OCI-LY1 (cell line): ENCODE measurements around the gene SNX20.

ENCODE experiments used
- H2AFZ ChIP-seq: fragments of 200-600 bp; sonication (generic), shearing (Covaris generic); 2 replicates; pipeline ENCODE4 v1.6.0; 2014; ENCODE audit warnings: antibody characterized with exemption, mild to moderate bottlenecking, low read length
- H3F3A ChIP-seq: fragments of 200-600 bp; sonication (generic), shearing (Covaris generic); 2 replicates; pipeline ENCODE4 v1.6.0; 2014; ENCODE audit warnings: mild to moderate bottlenecking, antibody characterized with exemption, low read length, moderate library complexity; ENCODE audit not compliant: insufficient read depth
- H3K27ac ChIP-seq: fragments of 200-600 bp; sonication (generic); 2 replicates; pipeline ENCODE4 v1.5.1; 2014; ENCODE audit warnings: low read length, mixed run types, mild to moderate bottlenecking, low read depth; ENCODE audit not compliant: poor library complexity, severe bottlenecking
- H3K27me3 ChIP-seq: fragments of 200-600 bp; sonication (generic); 2 replicates; pipeline ENCODE4 v1.6.0; 2014; ENCODE audit warnings: antibody characterized with exemption, mild to moderate bottlenecking, low read length, moderate library complexity; ENCODE audit not compliant: insufficient read depth
- H3K36me3 ChIP-seq: fragments of 200-600 bp; sonication (generic); 2 replicates; pipeline ENCODE4 v1.6.1; 2014; ENCODE audit warnings: mild to moderate bottlenecking, antibody characterized with exemption, low read length, moderate library complexity, mixed read lengths; ENCODE audit not compliant: insufficient read depth
- H3K4me1 ChIP-seq: fragments of 200-600 bp; sonication (generic); 2 replicates; pipeline ENCODE4 v1.5.1; 2014; ENCODE audit warnings: mild to moderate bottlenecking, low read length, moderate library complexity; ENCODE audit not compliant: insufficient read depth, severe bottlenecking
- H3K4me2 ChIP-seq: fragments of 200-600 bp; sonication (generic), shearing (Covaris generic); 2 replicates; pipeline ENCODE4 v1.6.1; 2014; ENCODE audit warnings: low read length
- H3K4me3 ChIP-seq: fragments of 200-600 bp; sonication (generic); 2 replicates; pipeline ENCODE4 v1.5.1; 2014; ENCODE audit warnings: low read length, low read depth, mild to moderate bottlenecking, mixed read lengths; ENCODE audit not compliant: poor library complexity, severe bottlenecking
- H3K79me2 ChIP-seq: fragments of 200-600 bp; shearing (Covaris generic); 2 replicates; pipeline ENCODE4 v1.6.1; 2016; ENCODE audit warnings: mixed run types, low read length, mixed read lengths; ENCODE audit not compliant: insufficient read depth
- H3K9ac ChIP-seq: fragments of 200-600 bp; sonication (generic), shearing (Covaris generic); 2 replicates; pipeline ENCODE4 v1.6.1; 2014; ENCODE audit warnings: mild to moderate bottlenecking, low read length, mixed read lengths
- H3K9me2 ChIP-seq: fragments of 200-600 bp; sonication (generic), shearing (Covaris generic); 2 replicates; pipeline ENCODE4 v1.6.1; 2014; ENCODE audit warnings: low read depth, mild to moderate bottlenecking, low read length, mixed read lengths
- H3K9me3 ChIP-seq: fragments of 200-600 bp; shearing (Covaris generic); 2 replicates; pipeline ENCODE4 v1.6.1; 2014; ENCODE audit warnings: low read length, mixed read lengths
- H4K20me1 ChIP-seq: fragments of 200-600 bp; sonication (generic), shearing (Covaris generic); 2 replicates; pipeline ENCODE4 v1.6.0; 2016; ENCODE audit warnings: mild to moderate bottlenecking, low read length; ENCODE audit not compliant: insufficient read depth
- CTCF ChIP-seq: fragments of 200-600 bp; sonication (generic), shearing (Covaris generic); IDR thresholded peaks from 2 replicates; pipeline ENCODE4 v1.5.1; 2017; ENCODE audit warnings: mild to moderate bottlenecking, antibody characterized with exemption, low read length, moderate library complexity, mixed read lengths
- EZH2 ChIP-seq: fragments of 200-600 bp; sonication (generic), shearing (Covaris generic); IDR thresholded peaks from 2 replicates; pipeline ENCODE4 v1.8.0; 2017; ENCODE audit warnings: borderline replicate concordance, mixed run types, mild to moderate bottlenecking, antibody characterized with exemption, low read length, moderate library complexity, mixed read lengths

SNX20 gene

GRCh38 chr16:50692999-50693781 lies 12.1 kb upstream of the SNX20 start, which contains the start of gene NOD2:
Gene NOD2, plus strand, starts transcription at chr16:50693606. Its CDS starts 5,890 bp downstream, at chr16:50699496.
- Histone ChIP-seq H3K4me3 (no peak within 1 kb of the TSS), H3K4me1 (peaks cover 3% of the 10 kb centered on the region), H3K27ac (no peak within 1 kb of the TSS), H3K27me3 (0 out of 2 replicates have a peak, but pooled peaks cover 8% of the 10 kb centered on the region), H3F3A (no peaks in the 10 kb centered on the region), H2AFZ (no peak within 1 kb of the TSS), H4K20me1 (no peaks in the 10 kb centered on the region), H3K9ac (no peak within 1 kb of the TSS), H3K36me3 (no peaks in the 10 kb centered on the region), H3K9me3 (no peaks in the 10 kb centered on the region), H3K9me2 (no peaks in the 10 kb centered on the region), H3K79me2 (no peaks in the 10 kb centered on the region), H3K4me2 (peak within 1 kb of the TSS; percentile 29; the same call in 1 of the 2 replicates)
- TF ChIP-seq CTCF (no peak), EZH2 (no peak)

GRCh38 chr16:50692644-50692998 lies 11.5 kb upstream of the SNX20 start:
- Histone ChIP-seq H2AFZ (no peak overlapping the region), H3F3A (no peaks in the 10 kb centered on the region), H3K79me2 (no peaks in the 10 kb centered on the region), H3K4me3 (no peak overlapping the region), H3K36me3 (no peaks in the 10 kb centered on the region), H3K4me2 (no peak overlapping the region), H4K20me1 (no peaks in the 10 kb centered on the region), H3K9me3 (no peaks in the 10 kb centered on the region), H3K27me3 (0 out of 2 replicates have a peak, but pooled peaks cover 8% of the 10 kb centered on the region), H3K27ac (no peak overlapping the region), H3K9me2 (no peaks in the 10 kb centered on the region), H3K9ac (no peak overlapping the region), H3K4me1 (no peaks in the 10 kb centered on the region)
- TF ChIP-seq CTCF (no peak), EZH2 (no peak)

- no peaks in the 10 kb centered on the region for H4K20me1 ChIP-seq
- H3K27me3 ChIP-seq, result 0 out of 2 replicates have a peak, but pooled peaks cover 5% of the 10 kb centered on the region
- no peak overlapping the region for H3K4me3 ChIP-seq
- no peak overlapping the region for H3K4me2 ChIP-seq
- H3K36me3 ChIP-seq, result no peaks in the 10 kb centered on the region
- no peak overlapping the region for H3K27ac ChIP-seq
- H3K9me3 ChIP-seq, result no peaks in the 10 kb centered on the region
- TF ChIP-seq CTCF, result no peak
- TF ChIP-seq EZH2, result no peak
- H3K79me2 ChIP-seq, result no peaks in the 10 kb centered on the region
- H3K9ac ChIP-seq, result no peak overlapping the region
- no peaks in the 10 kb centered on the region for H3K9me2 ChIP-seq
- no peak overlapping the region for H2AFZ ChIP-seq
- H3K4me1 ChIP-seq, result peaks cover 8% of the 10 kb centered on the region
- H3F3A ChIP-seq, result no peaks in the 10 kb centered on the region
Measured at GRCh38 chr16:50690177-50690576, 9.1 kb upstream of the SNX20 start.
